KMS-11 (cell line): ENCODE data around the gene EXOC3L4.
A peak's percentile ranks its signal among the peaks of the same experiment; 100 is the strongest.

ENCODE experiments used
- H2AFZ ChIP-seq: fragments of 200-600 bp; sonication (generic); 2 replicates; pipeline ENCODE4 v1.6.1; 2016; ENCODE audit warnings: antibody characterized with exemption, mixed run types, low read depth
- H3K27ac ChIP-seq: fragments of 200-600 bp; sonication (generic); 2 replicates; pipeline ENCODE4 v1.6.1; 2016; ENCODE audit warnings: mild to moderate bottlenecking, mixed run types
- H3K27me3 ChIP-seq: fragments of 200-600 bp; sonication (generic); 2 replicates; pipeline ENCODE4 v1.6.1; 2017; ENCODE audit warnings: mild to moderate bottlenecking, low read depth, mixed run types, moderate library complexity; ENCODE audit not compliant: insufficient read depth
- H3K36me3 ChIP-seq: fragments of 200-600 bp; sonication (generic); 2 replicates; pipeline ENCODE4 v1.6.1; 2017; ENCODE audit warnings: mild to moderate bottlenecking, mixed run types; ENCODE audit not compliant: insufficient read depth
- H3K4me1 ChIP-seq: fragments of 200-600 bp; sonication (generic); 2 replicates; pipeline ENCODE4 v1.6.1; 2016; ENCODE audit warnings: mild to moderate bottlenecking, low read depth, mixed run types; ENCODE audit not compliant: poor library complexity, severe bottlenecking
- H3K4me2 ChIP-seq: fragments of 200-600 bp; sonication (generic); 2 replicates; pipeline ENCODE4 v1.7.0; 2016; ENCODE audit warnings: mild to moderate bottlenecking, mixed run types
- H3K4me3 ChIP-seq: fragments of 200-600 bp; sonication (generic); IDR thresholded peaks from 2 replicates; pipeline ENCODE4 v1.6.1; 2017; ENCODE audit warnings: low read depth, low read length, mixed read lengths; ENCODE audit not compliant: insufficient read depth
- H3K79me2 ChIP-seq: fragments of 200-600 bp; sonication (generic); 2 replicates; pipeline ENCODE4 v1.6.1; 2016; ENCODE audit warnings: low read depth, mixed run types; ENCODE audit not compliant: insufficient read depth
- H3K9ac ChIP-seq: fragments of 200-600 bp; sonication (generic); 2 replicates; pipeline ENCODE4 v1.6.1; 2016; ENCODE audit warnings: mild to moderate bottlenecking, mixed run types
- H4K20me1 ChIP-seq: fragments of 200-600 bp; sonication (generic); 2 replicates; pipeline ENCODE4 v1.6.1; 2016; ENCODE audit warnings: mild to moderate bottlenecking, mixed run types; ENCODE audit not compliant: insufficient read depth
- TF ChIP-seq, protein P1 (sequence below): fragments of 200-600 bp; sonication (generic); conservative IDR thresholded peaks from 2 replicates; pipeline ENCODE4 v1.6.1; 2017; ENCODE audit warnings: low read depth, mild to moderate bottlenecking, antibody characterized with exemption, low read length, moderate library complexity, mixed read lengths

EXOC3L4 gene

DNA sequence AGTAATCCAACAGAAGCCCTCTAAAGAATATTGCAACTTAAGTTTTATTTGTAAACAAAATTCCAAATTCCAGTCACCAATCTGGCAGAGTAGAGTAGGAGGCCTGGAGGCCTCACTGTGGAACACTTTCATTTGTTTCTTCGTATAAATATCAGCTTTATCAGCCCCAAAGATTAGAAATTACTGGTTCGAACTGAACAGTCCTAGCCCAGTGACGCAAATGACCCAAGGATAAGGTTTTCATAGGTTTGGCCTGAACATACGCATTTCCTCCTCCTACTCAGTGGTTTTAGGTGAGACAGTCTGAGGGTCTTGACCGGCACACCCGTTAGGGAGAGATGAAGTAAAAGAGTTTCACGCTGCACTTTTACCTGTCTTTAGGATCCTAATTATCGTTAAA, 38.8 kb upstream of the EXOC3L4 start:
- H3K79me2 ChIP-seq, result peaks cover 9% of the 10 kb centered on the region
- H3K4me2 ChIP-seq, result peak overlapping the region; percentile 10; the same call in 1 of the 2 replicates
- H3K9ac ChIP-seq, result no peak overlapping the region
- H3K27me3 ChIP-seq, result no peaks in the 10 kb centered on the region
- H3K27ac ChIP-seq, result no peak overlapping the region
- no peak overlapping the region for H3K4me3 ChIP-seq
- H3K4me1 ChIP-seq, result peaks cover 11% of the 10 kb centered on the region
- no peak overlapping the region for H2AFZ ChIP-seq
- TF ChIP-seq, protein P1, sequence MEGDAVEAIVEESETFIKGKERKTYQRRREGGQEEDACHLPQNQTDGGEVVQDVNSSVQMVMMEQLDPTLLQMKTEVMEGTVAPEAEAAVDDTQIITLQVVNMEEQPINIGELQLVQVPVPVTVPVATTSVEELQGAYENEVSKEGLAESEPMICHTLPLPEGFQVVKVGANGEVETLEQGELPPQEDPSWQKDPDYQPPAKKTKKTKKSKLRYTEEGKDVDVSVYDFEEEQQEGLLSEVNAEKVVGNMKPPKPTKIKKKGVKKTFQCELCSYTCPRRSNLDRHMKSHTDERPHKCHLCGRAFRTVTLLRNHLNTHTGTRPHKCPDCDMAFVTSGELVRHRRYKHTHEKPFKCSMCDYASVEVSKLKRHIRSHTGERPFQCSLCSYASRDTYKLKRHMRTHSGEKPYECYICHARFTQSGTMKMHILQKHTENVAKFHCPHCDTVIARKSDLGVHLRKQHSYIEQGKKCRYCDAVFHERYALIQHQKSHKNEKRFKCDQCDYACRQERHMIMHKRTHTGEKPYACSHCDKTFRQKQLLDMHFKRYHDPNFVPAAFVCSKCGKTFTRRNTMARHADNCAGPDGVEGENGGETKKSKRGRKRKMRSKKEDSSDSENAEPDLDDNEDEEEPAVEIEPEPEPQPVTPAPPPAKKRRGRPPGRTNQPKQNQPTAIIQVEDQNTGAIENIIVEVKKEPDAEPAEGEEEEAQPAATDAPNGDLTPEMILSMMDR, result no peak
- no peaks in the 10 kb centered on the region for H3K36me3 ChIP-seq
- no peaks in the 10 kb centered on the region for H4K20me1 ChIP-seq

GRCh38 chr14:103056322-103057027, 38.0 kb upstream of the EXOC3L4 start:
- no peak overlapping the region for H3K9ac ChIP-seq
- 0 out of 2 replicates have a peak overlapping the region, but pooled peaks have one; percentile 26 for H2AFZ ChIP-seq
- no peaks in the 10 kb centered on the region for H3K36me3 ChIP-seq
- no peak overlapping the region for H3K27ac ChIP-seq
- TF ChIP-seq, protein P1, result no peak
- peaks cover 9% of the 10 kb centered on the region for H3K79me2 ChIP-seq
- H3K4me1 ChIP-seq, result peaks cover 19% of the 10 kb centered on the region
- H3K27me3 ChIP-seq, result no peaks in the 10 kb centered on the region
- H3K4me2 ChIP-seq, result peak overlapping the region; percentile 57
- H3K4me3 ChIP-seq, result no peak overlapping the region
- H4K20me1 ChIP-seq, result no peaks in the 10 kb centered on the region

DNA sequence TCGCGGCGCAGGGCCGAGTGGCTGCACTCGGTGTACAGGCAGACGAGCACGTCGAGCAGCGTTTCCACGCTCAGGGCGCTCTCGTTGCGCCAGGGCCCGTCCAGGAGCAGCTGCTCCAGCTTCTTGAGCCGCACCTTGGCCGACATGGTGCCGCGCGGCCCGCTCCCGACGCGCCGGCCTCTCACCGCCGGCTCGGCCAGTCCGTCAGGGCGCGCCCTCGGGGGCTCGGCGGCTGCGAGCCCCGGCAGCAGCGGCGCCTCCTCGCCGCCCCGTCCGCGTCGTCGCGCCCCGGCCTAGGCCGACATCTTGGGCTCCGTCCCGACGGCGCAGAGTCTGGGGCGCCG, 37.5 kb upstream of the EXOC3L4 start:
- no peaks in the 10 kb centered on the region for H3K27me3 ChIP-seq
- H3K79me2 ChIP-seq, result peaks cover 9% of the 10 kb centered on the region
- no peak overlapping the region for H3K9ac ChIP-seq
- H3K4me3 ChIP-seq, result no peak overlapping the region
- H3K4me2 ChIP-seq, result peak overlapping the region; percentile 57; the same call in 1 of the 2 replicates
- no peak overlapping the region for H3K27ac ChIP-seq
- TF ChIP-seq, protein P1, result no peak
- H2AFZ ChIP-seq, result 0 out of 2 replicates have a peak overlapping the region, but pooled peaks have one; percentile 26
- H3K36me3 ChIP-seq, result no peaks in the 10 kb centered on the region
- peaks cover 23% of the 10 kb centered on the region for H3K4me1 ChIP-seq
- no peaks in the 10 kb centered on the region for H4K20me1 ChIP-seq

DNA sequence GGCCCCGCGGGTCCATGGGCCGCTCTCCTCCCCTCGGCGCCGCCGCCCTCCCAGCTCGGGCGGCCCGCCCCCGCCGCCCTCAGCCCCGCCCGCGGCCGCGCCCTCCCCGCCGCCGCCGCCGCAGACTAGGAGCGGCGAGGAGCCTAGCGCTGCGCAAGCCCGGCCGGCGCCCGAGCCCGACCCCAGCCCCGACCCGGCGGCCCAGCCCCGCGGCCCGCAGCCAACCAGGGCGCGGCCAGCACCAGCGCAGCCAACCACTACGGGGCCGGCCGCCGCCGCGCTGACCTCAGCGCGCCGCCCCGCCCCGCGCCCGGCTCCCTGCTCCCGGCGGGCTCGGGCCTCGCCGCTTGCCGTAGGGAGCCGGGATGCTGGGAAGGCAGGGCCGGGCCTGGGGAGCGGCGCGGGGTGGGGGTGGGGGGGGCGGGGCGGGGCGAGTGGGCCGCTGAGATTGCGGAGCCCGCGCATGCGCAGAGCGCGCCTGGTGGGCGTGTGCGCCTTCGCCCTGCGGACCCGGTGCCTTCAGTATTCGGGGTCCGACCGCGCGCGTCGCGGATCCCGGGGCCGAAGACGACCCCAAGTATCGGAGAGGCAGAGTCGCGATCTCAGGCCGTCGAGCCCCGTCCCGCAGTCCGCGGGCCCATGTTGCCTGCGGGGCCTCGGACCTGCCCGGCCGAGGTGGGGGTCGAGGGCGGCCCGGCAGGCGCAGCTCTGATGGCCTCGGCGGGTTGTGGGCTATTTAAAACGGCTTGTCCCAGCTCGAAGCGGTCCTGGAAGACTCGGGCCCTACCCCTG, 37.0 kb upstream of the EXOC3L4 start, which contains the start of gene CDC42BPB:
Gene CDC42BPB, minus strand, starts transcription at position 178 of the 792 bp plus-strand sequence. CDS start 376 bp downstream, outside the sequence.
- Histone ChIP-seq H3K4me3 (no peak within 1 kb of the TSS), H4K20me1 (no peaks in the 10 kb centered on the region)
- TF ChIP-seq, protein P1, result no peak

More for the DNA sequence above, 37.0 kb upstream of the EXOC3L4 start, which contains the start of gene CDC42BPB:
- Histone ChIP-seq H2AFZ (peak within 1 kb of the TSS; percentile 81), H3K27ac (no peak within 1 kb of the TSS), H3K36me3 (no peaks in the 10 kb centered on the region), H3K4me1 (peaks cover 25% of the 10 kb centered on the region), H3K79me2 (peaks cover 9% of the 10 kb centered on the region), H3K9ac (peak within 1 kb of the TSS; percentile 42; the same call in 1 of the 2 replicates), H3K4me2 (peak within 1 kb of the TSS; percentile 71), H3K27me3 (no peaks in the 10 kb centered on the region)
